Measurements from ENCODE around the gene ELMO1.

Gene ELMO1

GRCh38 chr7:37031571-37032257, 416.9 kb downstream of the ELMO1 start:
- Histone ChIP-seq H3K27ac (ENCODE audit: low read depth, low read length) (no peak overlapping the region), H3K27me3 (ENCODE audit: control insufficient read depth, low read length) (no peaks in the 10 kb centered on the region), H3K36me3 (ENCODE audit: control insufficient read depth, low read length) (no peaks in the 10 kb centered on the region), H3K9me2 (replicated peaks; ENCODE audit: control insufficient read depth, low read length) (no peaks in the 10 kb centered on the region), H3K79me2 (ENCODE audit: control insufficient read depth, low read length) (no peaks in the 10 kb centered on the region), H3K4me1 (ENCODE audit: control insufficient read depth, low read length) (no peaks in the 10 kb centered on the region), H3K4me3 (ENCODE audit: low read length) (no peak overlapping the region), H3F3A (ENCODE audit: control insufficient read depth, insufficient read depth) (no peaks in the 10 kb centered on the region), H3K9me3 (ENCODE audit: control insufficient read depth, insufficient read depth, low read length) (no peaks in the 10 kb centered on the region), H3K4me2 (ENCODE audit: low read length) (no peak overlapping the region), H4K20me1 (ENCODE audit: control insufficient read depth, insufficient read depth, low read depth, low read length) (no peaks in the 10 kb centered on the region)
- TF ChIP-seq EZH2phosphoT487 (IDR thresholded peaks at IDR 0.05; ENCODE audit: borderline replicate concordance, low read length) (no peak), CTCF (IDR thresholded peaks at IDR 0.05; ENCODE audit: low read depth, low read length, poor library complexity, severe bottlenecking) (no peak)

GRCh38 chr7:37028909-37029440, 419.7 kb downstream of the ELMO1 start:
- H3K79me2 ChIP-seq (ENCODE audit: control insufficient read depth, low read length) = no peaks in the 10 kb centered on the region
- no peak overlapping the region for H3K4me3 ChIP-seq (ENCODE audit: low read length)
- no peaks in the 10 kb centered on the region for H3F3A ChIP-seq (ENCODE audit: control insufficient read depth, insufficient read depth)
- no peaks in the 10 kb centered on the region for H3K36me3 ChIP-seq (ENCODE audit: control insufficient read depth, low read length)
- no peaks in the 10 kb centered on the region for H3K9me2 ChIP-seq (replicated peaks; ENCODE audit: control insufficient read depth, low read length)
- no peaks in the 10 kb centered on the region for H4K20me1 ChIP-seq (ENCODE audit: control insufficient read depth, insufficient read depth, low read depth, low read length)
- no peaks in the 10 kb centered on the region for H3K27me3 ChIP-seq (ENCODE audit: control insufficient read depth, low read length)
- no peak overlapping the region for H3K27ac ChIP-seq (ENCODE audit: low read depth, low read length)
- no peaks in the 10 kb centered on the region for H3K9me3 ChIP-seq (ENCODE audit: control insufficient read depth, insufficient read depth, low read length)
- no peaks in the 10 kb centered on the region for H3K4me1 ChIP-seq (ENCODE audit: control insufficient read depth, low read length)
- no peak overlapping the region for H3K4me2 ChIP-seq (ENCODE audit: low read length)
- TF ChIP-seq EZH2phosphoT487 (IDR thresholded peaks at IDR 0.05; ENCODE audit: borderline replicate concordance, low read length) (no peak), CTCF (IDR thresholded peaks at IDR 0.05; ENCODE audit: low read depth, low read length, poor library complexity, severe bottlenecking) (no peak)

GRCh38 chr7:37027557-37028341, 420.9 kb downstream of the ELMO1 start:
- no peak overlapping the region for H3K27ac ChIP-seq (ENCODE audit: low read depth, low read length)
- no peak overlapping the region for H3K4me2 ChIP-seq (ENCODE audit: low read length)
- no peaks in the 10 kb centered on the region for H3K36me3 ChIP-seq (ENCODE audit: control insufficient read depth, low read length)
- no peak overlapping the region for H3K4me3 ChIP-seq (ENCODE audit: low read length)
- H3K9me3 ChIP-seq (ENCODE audit: control insufficient read depth, insufficient read depth, low read length) = no peaks in the 10 kb centered on the region
- no peaks in the 10 kb centered on the region for H3K27me3 ChIP-seq (ENCODE audit: control insufficient read depth, low read length)
- H3K79me2 ChIP-seq (ENCODE audit: control insufficient read depth, low read length) = no peaks in the 10 kb centered on the region
- no peaks in the 10 kb centered on the region for H3K9me2 ChIP-seq (replicated peaks; ENCODE audit: control insufficient read depth, low read length)
- H3K4me1 ChIP-seq (ENCODE audit: control insufficient read depth, low read length) = no peaks in the 10 kb centered on the region
- no peak for TF ChIP-seq EZH2phosphoT487 (IDR thresholded peaks at IDR 0.05; ENCODE audit: borderline replicate concordance, low read length)
- TF ChIP-seq CTCF (IDR thresholded peaks at IDR 0.05; ENCODE audit: low read depth, low read length, poor library complexity, severe bottlenecking) = no peak
- H3F3A ChIP-seq (ENCODE audit: control insufficient read depth, insufficient read depth) = no peaks in the 10 kb centered on the region
- H4K20me1 ChIP-seq (ENCODE audit: control insufficient read depth, insufficient read depth, low read depth, low read length) = no peaks in the 10 kb centered on the region
